ENCODE measurements around the gene ADPRS. TPM values are rescaled to one million over a fixed set of nuclear protein-coding genes. Genes with fewer than 3 reads are reported as not detected.

The ADPRS gene
- total RNA-seq, 1 donor from 2014 or later, result 28.7 TPM

DNA sequence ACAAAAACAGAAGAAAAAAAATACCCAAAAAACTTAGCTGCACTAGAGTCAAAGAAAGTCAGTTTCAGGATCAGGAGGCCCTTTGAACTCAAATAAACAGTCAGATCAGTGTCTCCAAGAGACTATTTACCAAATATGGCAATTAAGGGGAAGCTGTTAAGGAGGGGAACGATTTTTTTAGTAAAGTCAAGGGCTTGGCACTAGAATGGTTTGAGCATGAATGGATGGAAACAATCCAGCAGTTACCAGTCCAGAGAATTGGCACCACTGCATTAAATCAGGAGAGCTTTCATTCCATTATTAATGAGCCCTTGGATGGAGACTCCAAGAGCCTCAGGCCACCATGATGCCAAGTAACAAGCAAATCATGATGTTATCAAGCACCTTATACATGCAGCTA lies 53.4 kb downstream of the ADPRS start:
- Histone ChIP-seq H3K27me3 (ENCODE audit: insufficient read depth, low read length) (no peaks in the 10 kb centered on the region), H3K4me3 (ENCODE audit: insufficient read depth, low read depth, low read length) (no peak overlapping the region), H2AFZ (ENCODE audit: low read depth, low read length) (no peak overlapping the region), H4K20me1 (ENCODE audit: insufficient read depth, low read length) (peaks cover 32% of the 10 kb centered on the region), H3K9ac (ENCODE audit: low read length) (no peak overlapping the region), H3K36me3 (ENCODE audit: insufficient read depth, low read length) (peaks cover 18% of the 10 kb centered on the region), H3K79me2 (ENCODE audit: insufficient read depth, low read length) (peaks cover 74% of the 10 kb centered on the region), H3K4me2 (ENCODE audit: low read length) (no peak overlapping the region), H3K4me1 (ENCODE audit: insufficient read depth, low read length) (peaks cover 14% of the 10 kb centered on the region), H3K27ac (ENCODE audit: low read depth, low read length) (no peak overlapping the region), H3K9me3 (ENCODE audit: insufficient read depth, low read depth, low read length) (no peaks in the 10 kb centered on the region)
- Mint-ChIP-seq H3K27ac (ENCODE audit: unreplicated experiment) (no peak overlapping the region), H3K36me3 (ENCODE audit: low read depth, unreplicated experiment) (peaks cover 17% of the 10 kb centered on the region), H3K4me3 (ENCODE audit: unreplicated experiment) (no peak overlapping the region), H3K4me1 (ENCODE audit: low read depth, unreplicated experiment) (peaks cover 7% of the 10 kb centered on the region), H3K9me3 (ENCODE audit: unreplicated experiment) (no peaks in the 10 kb centered on the region), H3K27me3 (ENCODE audit: low read depth, unreplicated experiment) (no peaks in the 10 kb centered on the region)
- TF ChIP-seq EZH2 (IDR thresholded peaks at IDR 0.05; ENCODE audit: insufficient read depth, low read length) (no peak), CTCF (IDR thresholded peaks at IDR 0.05; ENCODE audit: insufficient read depth, low read depth, low read length) (no peak)
- DNase-seq (ENCODE audit: low read depth) (no peak), FAIRE-seq (no peak)

- H3K36me3 ChIP-seq (ENCODE audit: insufficient read depth, low read length), result peaks cover 6% of the 10 kb centered on the region
- no peak for FAIRE-seq
- no peak overlapping the region for H2AFZ ChIP-seq (ENCODE audit: low read depth, low read length)
- Mint-ChIP-seq H3K27ac (ENCODE audit: unreplicated experiment) (no peak overlapping the region), H3K4me3 (ENCODE audit: unreplicated experiment) (no peak overlapping the region), H3K9me3 (ENCODE audit: unreplicated experiment) (no peaks in the 10 kb centered on the region), H3K27me3 (ENCODE audit: low read depth, unreplicated experiment) (no peaks in the 10 kb centered on the region), H3K36me3 (ENCODE audit: low read depth, unreplicated experiment) (peaks cover 13% of the 10 kb centered on the region), H3K4me1 (ENCODE audit: low read depth, unreplicated experiment) (peaks cover 12% of the 10 kb centered on the region)
- TF ChIP-seq EZH2 (IDR thresholded peaks at IDR 0.05; ENCODE audit: insufficient read depth, low read length) (no peak), CTCF (IDR thresholded peaks at IDR 0.05; ENCODE audit: insufficient read depth, low read depth, low read length) (no peak)
- H3K4me1 ChIP-seq (ENCODE audit: insufficient read depth, low read length), result peaks cover 9% of the 10 kb centered on the region
- H3K9me3 ChIP-seq (ENCODE audit: insufficient read depth, low read depth, low read length), result no peaks in the 10 kb centered on the region
- H3K27me3 ChIP-seq (ENCODE audit: insufficient read depth, low read length), result no peaks in the 10 kb centered on the region
- H3K4me2 ChIP-seq (ENCODE audit: low read length), result no peak overlapping the region
- H4K20me1 ChIP-seq (ENCODE audit: insufficient read depth, low read length), result peaks cover 33% of the 10 kb centered on the region
- H3K4me3 ChIP-seq (ENCODE audit: insufficient read depth, low read depth, low read length), result no peak overlapping the region
- H3K79me2 ChIP-seq (ENCODE audit: insufficient read depth, low read length), result peaks cover 79% of the 10 kb centered on the region
- H3K9ac ChIP-seq (ENCODE audit: low read length), result no peak overlapping the region
- no peak overlapping the region for H3K27ac ChIP-seq (ENCODE audit: low read depth, low read length)
- no peak for DNase-seq (ENCODE audit: low read depth)
Observed at GRCh38 chr1:36143424-36143823, 54.7 kb downstream of the ADPRS start.

Other genes starting within 250 kb of the ADPRS start
- 34.1 and 35.1 TPM in 2 replicates for gene AGO1, start 205.7 kb upstream of the ADPRS start, total RNA-seq
- gene AGO3, start 157.8 kb upstream of the ADPRS start, total RNA-seq, result 26.5 and 27.0 TPM in 2 replicates
- gene TEKT2, start 4.8 kb upstream of the ADPRS start, total RNA-seq, result 0.38 and 0.39 TPM in 2 replicates
- gene COL8A2, start 36.3 kb downstream of the ADPRS start, total RNA-seq, result 3.4 and 10.8 TPM in 2 replicates
- 87.1 and 87.6 TPM in 2 replicates for gene TRAPPC3, start 60.6 kb downstream of the ADPRS start, total RNA-seq
- 259 and 271 TPM in 2 replicates for gene MAP7D1, start 67.3 kb downstream of the ADPRS start, total RNA-seq
- 109 and 110 TPM in 2 replicates for gene THRAP3, start 135.6 kb downstream of the ADPRS start, total RNA-seq
- 13.6 and 16.3 TPM in 2 replicates for gene SH3D21, start 217.5 kb downstream of the ADPRS start, total RNA-seq
- gene EVA1B, start 234.8 kb downstream of the ADPRS start, total RNA-seq, result 57.3 and 63.0 TPM in 2 replicates

Measured in astrocyte (in vitro differentiated cells and primary cell).